ENCODE measurements around the gene P2RY13.
A peak's percentile ranks its signal among the peaks of the same experiment; 100 is the strongest.

The P2RY13 gene

DNA sequence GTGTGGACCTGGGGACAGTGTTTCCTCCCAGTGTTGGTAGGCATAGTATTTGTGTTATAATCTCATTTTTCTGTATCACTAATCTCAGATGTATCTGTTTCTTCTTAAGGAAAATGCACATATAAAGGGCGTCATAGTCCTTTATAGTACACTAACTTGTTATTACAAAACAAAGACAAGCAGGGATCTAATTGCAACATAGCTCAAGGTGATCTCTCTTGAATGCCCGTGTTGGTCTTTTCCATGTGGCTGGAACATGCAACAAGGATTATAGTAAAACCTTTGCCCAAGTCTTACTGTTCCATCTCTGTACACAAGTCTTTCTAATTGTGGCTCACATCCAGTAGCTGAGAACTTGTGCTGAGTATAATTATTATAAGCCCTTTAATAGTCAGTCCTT is 9.2 kb downstream of the P2RY13 start:
- DNase-seq (ENCODE audit: low read depth): no peak

DNA sequence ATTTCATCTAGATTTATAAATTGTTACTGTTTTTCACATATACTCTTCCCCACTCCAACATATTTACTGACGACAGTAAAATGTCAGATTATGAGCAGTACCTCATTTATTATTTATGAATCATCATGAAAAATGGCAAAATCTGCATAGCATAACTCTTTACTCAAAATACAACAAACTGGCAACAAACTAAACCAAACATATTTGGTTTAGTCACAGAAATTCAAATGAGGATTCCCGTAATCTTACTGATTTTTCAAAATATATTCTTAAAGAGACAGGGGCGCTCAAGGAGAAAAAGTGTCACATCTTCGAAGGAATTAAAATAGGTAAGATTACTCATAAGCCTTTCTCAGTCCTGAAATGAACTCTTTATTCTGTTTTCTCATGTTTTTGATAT is 9.7 kb downstream of the P2RY13 start:
- peak; percentile 55 for DNase-seq (ENCODE audit: low read depth)

DNA sequence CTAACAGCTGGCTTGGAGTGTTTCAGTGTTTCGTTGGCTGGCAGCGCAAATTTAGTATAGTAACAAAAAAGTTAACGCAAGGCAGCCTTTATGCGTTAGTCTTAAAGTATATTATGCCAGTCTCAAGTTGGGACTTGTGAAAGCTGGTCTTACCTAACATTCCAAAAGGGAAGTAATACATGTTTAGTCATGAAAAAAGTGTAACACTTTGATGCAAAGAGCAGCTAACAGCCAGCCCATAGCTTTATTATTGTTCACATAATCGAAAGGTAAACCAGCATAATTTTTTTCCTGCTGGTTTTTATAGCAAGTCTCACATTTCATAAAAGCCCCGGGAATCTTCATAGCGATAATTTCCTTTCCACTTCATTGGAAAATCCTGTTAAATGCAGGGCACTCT is 10.4 kb downstream of the P2RY13 start:
- DNase-seq (ENCODE audit: low read depth): no peak

DNA sequence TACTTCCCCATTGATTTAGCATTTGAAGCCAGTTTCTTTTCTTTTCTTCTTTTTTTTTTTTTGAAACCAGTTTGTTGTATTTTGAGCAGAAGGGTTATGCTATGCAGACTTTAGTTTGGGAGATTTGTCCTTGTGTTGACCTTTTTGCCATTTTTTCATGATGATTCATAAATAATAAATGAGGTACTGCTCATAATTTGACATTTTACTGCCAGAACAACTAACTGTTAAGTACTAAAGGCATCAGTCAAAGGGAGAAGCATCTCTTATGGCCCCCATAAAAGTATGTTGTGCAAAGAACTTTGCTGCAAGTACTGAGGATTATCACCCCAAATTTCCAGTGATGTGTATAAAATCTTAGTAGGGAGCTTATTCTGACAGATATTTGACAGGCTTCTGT is 11.0 kb downstream of the P2RY13 start:
- peak; percentile 65 for DNase-seq (ENCODE audit: low read depth)

DNA sequence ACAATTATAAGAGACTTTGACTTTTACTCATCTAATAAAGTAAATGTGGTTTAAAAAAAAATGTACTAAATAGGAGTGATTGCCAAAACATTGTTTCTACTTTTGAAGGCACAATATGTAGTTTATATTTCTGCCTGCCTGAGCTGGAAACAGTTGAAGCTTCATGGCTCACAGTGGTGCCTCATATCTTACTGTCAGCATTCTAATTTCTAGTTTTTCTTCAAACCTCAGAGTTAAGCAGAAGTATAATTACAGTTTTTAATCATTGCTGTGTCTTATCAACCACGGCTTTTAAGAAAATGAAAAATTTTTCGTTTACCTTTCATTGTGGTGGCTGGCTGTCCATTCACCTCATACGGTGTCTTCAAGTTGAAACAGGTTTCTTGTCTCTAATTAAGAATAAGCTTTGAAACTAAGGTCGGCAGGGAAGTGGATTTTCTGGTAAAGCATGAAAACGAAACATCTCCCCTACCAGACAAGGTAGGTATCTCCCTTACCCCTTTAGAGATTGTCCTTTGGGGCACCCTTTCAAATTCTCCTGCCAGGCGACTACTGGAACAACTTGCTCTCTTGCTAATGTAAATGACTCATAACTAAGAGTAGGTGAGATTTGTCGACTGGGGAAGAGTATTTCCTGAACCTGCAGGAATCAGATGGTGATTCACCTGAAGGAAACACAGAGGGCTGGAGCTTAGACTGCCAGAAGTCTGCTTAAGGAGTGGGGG is 12.9 kb downstream of the P2RY13 start, which contains the start of gene GPR87:
TSS of gene GPR87 (minus strand) at position 554 of the 725 bp plus-strand sequence. CDS start 16,720 bp downstream, outside the sequence.
- DNase-seq (ENCODE audit: low read depth): peak; percentile 78

DNA sequence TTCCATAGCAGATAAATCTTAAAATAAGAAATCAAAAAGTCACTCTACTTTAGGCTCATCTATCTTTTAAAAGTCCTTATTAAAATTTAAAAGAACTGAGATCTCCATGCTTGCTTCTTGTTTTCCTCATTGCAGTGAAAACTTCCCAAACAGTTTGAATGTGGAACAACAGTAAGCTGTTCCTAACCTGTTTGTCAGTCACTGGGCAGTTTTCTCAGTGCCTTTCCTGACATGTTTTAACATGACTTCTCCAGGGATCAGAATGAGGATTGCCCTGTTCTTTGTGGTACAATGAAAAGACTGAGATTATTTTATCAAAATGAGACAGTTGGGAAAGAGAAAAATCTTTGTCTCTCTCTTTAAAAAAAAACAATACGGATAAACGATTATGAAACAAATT is 13.5 kb downstream of the P2RY13 start:
- no peak for DNase-seq (ENCODE audit: low read depth)

DNA sequence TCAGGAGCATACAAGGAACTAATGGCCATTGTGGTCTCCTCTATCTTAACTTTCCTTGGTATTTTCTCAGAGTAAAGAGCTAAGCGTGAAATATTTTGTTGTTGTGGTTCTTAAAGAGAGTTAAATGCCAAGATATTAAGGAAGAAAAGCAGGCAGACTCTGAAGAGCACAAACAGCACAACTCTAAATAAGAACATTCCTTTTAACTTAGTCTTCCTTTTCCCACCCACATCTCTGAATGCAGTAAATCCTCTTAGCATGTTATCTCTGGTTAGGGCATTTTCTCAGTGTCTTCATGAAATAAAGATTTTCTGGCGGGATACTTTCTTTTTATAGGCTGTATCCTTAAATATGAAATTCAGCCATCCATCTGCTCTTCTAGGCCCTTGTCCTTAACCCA is 14.2 kb downstream of the P2RY13 start:
- DNase-seq (ENCODE audit: low read depth): peak; percentile 94

DNA sequence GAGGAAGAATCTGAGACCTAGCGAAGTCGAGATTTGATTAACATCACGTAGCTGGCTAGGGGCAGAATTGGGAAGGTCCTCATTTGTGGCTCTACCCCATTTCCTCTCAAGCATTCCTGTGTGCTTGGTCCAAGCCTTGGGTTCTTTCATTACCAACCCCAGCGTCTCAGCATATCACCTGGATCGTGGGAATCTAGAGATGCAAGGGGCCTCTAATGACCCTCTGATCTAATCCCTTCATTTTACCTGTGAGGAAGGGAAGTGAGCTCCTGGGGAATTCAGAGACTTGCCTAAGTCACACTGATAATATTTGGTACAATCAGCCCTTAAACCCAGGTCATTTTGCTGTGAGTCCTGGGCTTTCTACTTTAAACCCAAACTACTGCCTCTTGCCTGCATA is 14.8 kb downstream of the P2RY13 start:
- no peak for DNase-seq (ENCODE audit: low read depth)

DNA sequence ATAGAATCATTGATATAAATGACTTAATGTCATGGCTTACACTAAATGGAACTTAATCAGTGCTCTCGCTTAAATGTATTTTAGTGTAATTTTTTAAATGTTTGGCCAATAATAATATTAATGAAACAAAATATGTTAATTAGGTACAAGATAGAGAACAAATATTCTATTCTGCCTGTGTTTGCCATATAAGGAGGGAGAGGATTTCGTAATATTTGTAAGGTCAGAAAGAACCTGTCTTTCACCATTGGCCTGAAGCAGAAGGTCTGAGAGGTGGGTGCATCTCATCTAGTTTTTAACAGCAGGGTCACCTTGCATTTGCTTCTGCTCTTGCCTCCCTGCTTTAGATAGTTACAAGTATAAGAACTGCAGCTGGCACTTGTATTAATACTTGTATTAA is 15.2 kb downstream of the P2RY13 start:
- no peak for DNase-seq (ENCODE audit: low read depth)

DNA sequence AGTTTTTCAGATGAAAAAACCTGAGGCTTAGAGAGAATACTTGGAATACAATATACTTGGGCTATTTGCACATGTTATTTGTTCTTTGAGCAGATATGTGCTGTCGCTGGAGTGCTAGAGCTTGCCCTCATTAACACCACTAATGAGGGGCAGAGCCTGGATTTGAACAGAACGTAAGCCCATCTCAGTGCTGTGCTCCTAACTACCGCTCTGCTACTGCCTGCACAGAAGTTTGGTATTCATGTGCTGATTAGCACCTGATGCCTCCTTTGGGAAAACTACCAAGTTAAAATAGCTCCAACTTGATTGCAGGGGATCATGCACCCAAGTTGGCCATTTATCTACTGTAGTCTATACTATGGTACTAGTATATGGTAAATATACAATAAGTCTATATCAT is 16.4 kb downstream of the P2RY13 start:
- DNase-seq (ENCODE audit: low read depth): no peak

DNA sequence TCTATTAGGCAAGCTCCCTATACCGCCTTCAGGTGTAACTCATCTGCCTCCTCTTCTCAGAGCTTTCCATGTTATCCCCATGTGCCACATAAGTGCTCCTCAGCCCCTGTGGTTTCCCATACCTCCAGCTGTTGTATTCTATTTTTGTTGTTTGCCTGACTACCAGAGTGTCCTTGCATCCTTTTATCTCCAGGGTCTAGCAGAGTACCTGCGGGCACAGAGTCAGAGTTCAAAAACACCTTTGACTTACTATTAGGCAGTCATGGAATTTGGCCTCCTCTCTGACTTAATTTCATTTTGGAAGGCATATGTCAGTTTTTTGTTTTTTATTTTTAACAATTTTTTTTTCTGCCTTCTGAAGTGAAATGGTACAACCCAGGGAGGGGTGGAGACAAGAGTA is 19.8 kb downstream of the P2RY13 start:
- no peak for DNase-seq (ENCODE audit: low read depth)

DNA sequence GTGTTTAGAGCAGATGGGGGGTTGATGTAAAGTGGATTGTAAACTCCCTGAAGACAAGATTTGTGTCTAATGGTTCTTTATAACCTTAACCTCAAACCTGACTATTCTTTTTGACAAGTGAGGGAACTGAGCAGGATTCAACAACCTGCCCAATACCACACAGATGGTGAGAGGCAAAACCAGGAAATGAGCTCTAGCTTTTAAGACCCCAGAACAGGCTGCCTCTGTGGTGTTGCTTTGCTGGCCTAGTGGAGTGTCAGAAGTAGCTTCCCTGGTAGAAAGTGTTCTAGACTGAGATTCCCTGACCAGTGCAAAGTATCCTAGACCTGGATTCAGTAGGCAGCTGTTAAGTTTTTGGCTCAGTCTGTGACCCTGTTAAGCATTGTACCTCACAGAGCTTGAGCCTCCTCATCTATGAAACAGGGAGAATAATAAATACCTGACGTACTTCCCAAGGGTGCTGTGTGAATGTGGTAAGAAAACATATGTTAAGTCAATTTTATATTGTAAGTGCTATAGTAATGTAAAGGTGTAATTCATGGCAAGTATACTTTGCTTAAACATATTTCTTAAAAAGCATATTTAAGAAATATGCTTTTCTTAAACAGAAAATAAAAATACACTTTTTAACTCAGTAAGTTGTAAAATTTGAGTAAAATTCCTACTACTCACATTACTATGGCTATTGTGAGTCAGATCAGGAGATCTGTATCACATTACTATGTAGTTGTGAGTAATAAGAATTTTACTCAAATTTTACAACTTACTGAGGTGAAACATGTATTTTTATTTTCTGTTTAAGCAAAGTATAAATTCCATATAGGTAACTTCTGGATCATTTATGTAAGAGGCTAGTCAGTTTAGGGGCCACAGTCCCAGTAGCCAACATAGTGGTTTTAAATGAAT is 21.5 kb downstream of the P2RY13 start:
- peak; percentile 62 for DNase-seq (ENCODE audit: low read depth)

DNA sequence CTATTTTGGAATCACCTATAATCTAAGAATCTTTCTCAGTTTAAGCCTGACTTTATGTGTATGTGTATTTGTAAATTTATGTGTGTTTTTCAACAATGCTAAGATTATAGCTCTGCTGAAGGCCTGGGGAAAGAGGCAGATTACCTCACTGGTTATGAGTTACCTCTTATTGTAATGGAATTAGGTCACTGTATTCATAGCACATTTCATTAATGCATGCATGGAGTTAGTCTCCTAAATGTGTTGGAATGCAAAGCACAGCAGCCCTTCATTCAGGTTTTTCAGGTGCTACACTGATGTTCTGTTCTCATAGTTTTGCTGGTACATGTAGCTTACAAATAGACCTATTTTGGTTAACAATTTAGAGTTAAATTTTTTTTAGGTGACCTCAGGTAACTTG is 22.2 kb downstream of the P2RY13 start:
- DNase-seq (ENCODE audit: low read depth): no peak

DNA sequence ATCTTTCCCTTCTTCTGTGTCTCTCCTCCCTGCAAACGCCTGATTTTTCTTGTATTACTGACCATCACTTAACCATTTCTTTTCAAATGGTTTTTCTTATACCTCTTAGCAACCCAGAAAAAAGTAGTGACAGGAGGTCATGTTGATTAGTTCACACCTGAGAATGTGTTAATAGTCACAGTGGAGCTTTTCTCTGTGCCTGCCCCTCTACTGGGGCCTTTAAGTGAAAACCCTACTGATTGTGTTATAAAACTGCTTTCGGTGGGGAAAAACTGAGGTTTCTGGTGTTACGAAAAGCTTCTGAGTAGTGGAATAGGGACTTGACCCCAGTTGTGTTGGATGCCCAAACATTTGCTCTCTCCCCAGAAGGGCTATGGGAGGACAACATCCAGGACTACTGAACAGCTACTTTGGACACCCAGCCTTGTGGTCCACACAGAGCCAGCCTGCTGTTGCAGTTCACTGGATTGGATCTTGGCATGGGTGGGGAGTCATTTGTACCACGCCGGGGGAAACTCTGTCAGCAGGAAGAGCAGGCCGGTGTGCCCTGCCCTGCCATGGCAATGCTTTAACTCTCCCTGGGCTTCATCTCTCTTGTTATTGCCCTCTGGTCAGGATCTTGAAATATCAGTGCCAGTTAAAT is 23.1 kb downstream of the P2RY13 start:
- DNase-seq (ENCODE audit: low read depth): no peak

DNA sequence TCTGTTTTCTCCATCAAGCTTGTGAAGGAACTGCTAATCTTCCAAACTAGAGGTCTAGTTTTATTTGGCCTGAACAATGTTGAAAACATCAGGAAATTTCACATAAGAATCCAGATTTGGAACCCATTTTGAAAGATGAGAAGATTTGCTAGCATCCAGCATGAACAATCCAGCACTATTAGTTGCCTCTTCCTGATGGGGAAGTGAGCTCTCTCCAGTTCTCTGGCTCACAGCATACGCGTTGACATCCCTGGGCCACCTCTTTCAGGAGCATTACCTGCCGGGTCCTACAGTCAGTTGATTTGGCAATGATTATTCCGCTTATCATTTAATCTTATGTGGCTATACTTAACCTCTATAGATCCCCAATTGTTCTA is 23.6 kb downstream of the P2RY13 start:
- no peak for DNase-seq (ENCODE audit: low read depth)

DNA sequence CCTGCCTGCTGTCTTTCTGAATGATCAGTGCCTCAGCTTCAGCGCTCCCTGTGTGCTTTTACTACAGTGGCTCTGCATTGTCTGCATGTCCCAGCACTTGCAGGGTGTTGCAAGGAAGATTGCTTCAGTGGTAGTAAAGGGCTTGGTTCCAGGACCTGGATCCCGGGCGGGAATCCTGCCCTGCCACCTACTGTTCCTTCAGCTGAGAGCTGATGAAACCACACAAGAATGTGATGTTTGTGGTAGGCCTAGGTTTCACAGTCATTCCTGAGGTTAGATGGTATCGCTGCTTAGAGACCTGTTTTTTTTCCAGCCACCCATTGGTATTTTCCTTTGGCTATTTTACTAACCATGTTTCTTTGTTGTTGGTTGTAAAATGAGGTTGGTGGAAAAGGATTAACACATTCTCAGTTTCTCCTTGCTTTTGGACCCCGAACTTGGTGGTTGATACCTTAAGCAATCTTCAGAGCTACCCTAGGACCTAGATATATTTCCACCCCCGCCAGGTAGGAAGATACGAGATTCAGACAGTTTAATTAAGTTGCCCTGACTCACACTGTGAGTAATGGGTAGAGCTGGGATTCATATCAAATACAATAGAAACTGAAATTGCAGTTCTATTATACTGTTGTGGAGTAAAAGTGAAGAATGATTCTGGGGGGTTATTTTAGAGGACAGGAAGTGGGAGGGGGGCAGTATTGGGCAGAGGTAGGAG is 24.1 kb downstream of the P2RY13 start:
- peak; percentile 99 for DNase-seq (ENCODE audit: low read depth)

DNA sequence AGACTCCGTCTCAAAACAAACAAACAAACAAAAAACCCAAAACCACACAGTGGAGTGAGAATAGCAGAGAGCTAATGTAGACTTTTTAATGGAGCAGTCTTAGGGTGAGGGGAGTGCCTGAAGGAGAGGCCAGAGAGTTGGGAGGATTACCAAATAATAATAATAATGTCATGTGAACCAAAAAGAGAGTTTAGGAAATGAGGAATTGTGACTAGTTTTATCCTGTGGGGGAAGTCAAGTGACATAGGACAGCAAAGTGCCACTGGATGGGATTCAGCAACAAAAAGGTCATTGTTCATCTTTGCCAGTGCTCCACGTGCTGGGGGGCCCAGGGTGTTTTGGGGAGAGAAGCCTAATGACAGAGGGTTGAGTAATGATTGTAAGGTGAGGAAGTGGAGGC is 25.6 kb downstream of the P2RY13 start:
- no peak for DNase-seq (ENCODE audit: low read depth)

DNA sequence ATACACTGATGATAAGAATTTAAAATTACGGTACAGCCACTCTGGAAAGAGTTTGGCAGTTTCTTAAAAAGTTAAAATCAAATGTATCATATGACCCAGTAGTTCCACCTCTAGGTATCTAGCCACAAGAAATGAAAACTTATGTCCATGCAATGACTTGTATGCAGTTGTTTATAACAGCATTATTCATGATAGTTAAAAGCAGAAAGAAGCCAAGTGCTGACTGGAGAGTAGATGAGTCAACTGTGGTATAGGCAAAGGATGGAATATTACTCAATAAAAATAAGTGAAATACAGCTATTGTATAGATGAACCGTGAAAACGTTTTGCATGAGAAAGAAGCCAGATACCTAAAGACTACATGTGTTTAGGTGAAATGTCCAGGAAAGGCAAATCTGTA is 27.6 kb downstream of the P2RY13 start:
- peak; percentile 90 for DNase-seq (ENCODE audit: low read depth)

DNA sequence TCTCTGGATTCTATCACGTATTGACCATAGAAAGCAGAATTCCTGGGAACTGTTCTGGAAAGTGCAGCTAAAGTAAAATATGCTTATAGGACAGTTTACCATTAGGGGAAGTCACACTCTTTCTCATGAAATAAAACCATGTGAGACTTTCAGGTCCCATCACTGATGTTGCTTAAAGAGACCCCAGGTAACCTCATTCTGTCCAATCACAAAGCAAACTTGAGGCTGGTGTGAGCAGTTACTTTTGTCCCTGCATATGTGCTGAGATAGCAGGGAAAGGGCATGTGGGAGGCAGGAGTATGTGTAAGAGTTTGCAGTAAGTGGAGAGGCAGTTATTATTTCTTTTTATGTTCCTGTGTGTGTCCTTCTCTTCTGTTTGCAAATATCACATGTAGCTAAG is 28.8 kb downstream of the P2RY13 start:
- DNase-seq (ENCODE audit: low read depth): no peak

DNA sequence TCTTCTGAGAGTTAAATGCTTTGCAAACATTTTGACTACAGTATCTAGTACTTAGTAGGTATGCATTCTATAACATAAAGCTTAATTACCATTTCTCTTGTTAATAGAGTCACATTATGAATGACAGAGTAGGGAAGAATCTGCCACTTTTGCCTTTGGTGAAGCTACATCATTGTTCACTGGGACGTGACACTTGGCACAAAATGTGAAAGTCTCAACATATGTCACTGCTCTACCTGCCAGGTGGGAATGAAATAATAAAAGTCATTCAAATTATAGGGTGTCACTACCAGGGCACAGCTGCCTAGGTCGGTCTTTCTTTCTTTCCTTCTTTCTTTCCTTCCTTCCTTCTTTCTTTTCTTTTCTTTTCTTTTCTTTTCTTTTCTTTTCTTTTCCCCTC is 30.3 kb downstream of the P2RY13 start:
- no peak for DNase-seq (ENCODE audit: low read depth)

DNA sequence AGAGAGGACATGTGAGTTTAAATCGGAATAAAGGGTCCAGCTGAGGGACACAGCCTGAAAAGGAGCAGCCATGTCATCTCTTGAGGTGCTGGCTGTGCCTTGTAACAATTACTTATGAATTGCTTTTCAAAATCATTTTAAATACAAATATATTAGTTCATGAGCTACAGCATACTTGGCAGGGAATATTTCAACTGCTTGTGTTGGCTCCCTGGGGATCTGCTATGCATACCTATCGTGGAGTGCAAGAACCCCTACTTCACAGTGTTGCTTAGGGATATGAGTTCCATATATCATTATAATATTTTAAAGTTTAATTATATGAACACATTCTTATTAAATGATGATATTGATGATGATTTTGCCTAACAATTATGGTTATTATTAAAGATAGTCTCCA is 31.9 kb downstream of the P2RY13 start:
- DNase-seq (ENCODE audit: low read depth): no peak

DNA sequence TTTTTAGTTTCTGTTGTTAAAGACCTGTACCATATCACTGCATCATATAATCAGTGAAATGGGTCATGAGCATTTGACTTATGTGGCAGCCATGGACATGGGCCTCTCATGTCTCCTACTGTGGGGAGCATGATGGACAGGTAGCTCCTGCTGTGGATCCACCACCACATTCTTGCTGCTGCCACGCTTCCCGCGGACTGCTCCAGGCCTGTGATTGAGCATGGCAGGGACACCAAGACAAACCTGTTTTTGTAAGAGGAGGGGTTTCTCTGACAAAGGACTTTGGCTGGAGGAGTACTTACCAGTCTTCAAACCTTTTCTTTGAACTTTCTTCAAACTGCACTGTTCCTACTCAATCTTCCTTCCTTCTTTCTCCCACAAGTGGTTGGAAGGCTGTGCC is 33.1 kb downstream of the P2RY13 start:
- DNase-seq (ENCODE audit: low read depth): no peak
